Measurements from ENCODE around the gene AHSG.

The AHSG gene

DNA sequence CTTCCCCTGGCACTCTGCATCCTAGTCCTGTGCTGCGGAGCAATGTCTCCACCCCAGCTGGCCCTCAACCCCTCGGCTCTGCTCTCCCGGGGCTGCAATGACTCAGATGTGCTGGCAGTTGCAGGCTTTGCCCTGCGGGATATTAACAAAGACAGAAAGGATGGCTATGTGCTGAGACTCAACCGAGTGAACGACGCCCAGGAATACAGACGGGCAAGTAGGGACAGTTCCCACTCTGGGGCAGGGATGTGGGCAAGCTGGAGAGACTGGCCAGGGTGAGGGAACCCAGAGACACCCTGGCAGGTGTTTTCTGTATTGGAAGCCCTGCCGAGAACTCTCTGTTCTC is 27.6 kb downstream of the AHSG start:
- peak; percentile 57 for DNase-seq (ENCODE audit: low spot score)

DNA sequence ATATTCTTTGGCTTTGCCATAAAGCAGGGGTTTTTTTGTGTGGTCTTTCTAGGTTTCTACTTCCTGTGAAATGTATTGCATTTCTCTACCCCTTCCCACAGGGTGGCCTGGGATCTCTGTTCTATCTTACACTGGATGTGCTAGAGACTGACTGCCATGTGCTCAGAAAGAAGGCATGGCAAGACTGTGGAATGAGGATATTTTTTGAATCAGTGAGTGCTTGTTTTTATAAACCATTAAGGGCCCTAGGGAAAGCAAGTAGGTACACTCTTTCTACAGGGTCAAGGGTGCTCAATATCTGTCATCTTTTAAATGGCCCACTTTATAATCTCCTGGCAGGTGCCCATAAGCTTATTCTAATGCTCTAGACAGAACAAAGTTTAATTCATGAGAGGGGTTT is 28.1 kb downstream of the AHSG start:
- DNase-seq (ENCODE audit: low spot score), result no peak

DNA sequence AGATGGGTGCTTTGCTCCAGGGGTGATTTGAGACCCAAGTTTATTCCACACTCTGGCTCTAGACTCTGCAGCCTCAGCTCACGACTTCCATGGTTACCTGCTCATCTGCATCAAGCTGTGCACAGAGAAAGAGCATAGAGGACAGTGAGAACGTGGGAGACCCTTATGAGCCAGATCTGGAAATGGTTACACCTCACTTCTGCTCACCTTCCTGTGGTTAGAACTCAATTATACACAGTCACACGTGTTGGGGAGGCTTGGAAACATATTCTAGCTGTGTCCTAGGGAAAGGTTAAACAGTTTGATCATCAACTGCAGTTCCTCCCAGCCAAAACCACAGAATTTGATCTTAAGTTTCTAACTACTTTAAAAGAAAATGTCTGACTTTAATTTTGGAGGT is 29.2 kb downstream of the AHSG start:
- no peak for DNase-seq (ENCODE audit: low spot score)

DNA sequence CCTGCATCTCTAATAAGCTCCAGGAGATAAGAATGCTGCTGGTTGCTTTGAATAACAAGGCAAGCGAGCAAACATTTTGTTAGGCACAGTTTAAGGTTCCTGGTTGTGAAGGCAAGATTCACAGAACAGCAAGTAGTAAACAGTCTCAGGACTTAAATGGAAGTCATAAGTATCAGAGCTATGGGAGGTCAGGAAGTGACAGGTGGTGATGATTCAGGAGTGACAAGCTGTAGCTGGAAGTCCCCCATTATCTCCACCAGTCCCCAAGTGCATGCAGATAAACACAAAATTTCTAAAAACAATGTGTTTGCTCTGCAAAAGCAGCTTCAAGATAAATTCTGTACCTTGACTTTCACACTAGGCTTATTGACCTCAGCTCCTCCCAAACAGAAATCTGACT is 30.6 kb downstream of the AHSG start:
- DNase-seq (ENCODE audit: low spot score), result no peak

DNA sequence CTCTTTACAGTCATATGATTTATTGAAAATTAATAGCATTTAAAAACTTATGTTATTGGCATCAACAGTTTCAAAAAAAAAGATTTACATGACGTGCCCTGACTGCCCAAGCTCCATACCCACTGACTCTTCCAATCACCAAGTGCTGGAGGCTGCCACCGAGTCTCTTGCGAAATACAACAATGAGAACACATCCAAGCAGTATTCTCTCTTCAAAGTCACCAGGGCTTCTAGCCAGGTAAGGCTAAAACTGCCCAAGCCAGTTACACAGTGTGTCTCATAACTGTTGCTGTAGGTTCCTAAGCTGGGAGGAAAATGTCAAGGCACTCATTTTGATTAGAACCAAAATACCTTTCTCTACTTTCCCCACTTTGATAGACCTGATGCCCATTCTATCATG is 31.8 kb downstream of the AHSG start:
- DNase-seq (ENCODE audit: low spot score), result no peak

DNA sequence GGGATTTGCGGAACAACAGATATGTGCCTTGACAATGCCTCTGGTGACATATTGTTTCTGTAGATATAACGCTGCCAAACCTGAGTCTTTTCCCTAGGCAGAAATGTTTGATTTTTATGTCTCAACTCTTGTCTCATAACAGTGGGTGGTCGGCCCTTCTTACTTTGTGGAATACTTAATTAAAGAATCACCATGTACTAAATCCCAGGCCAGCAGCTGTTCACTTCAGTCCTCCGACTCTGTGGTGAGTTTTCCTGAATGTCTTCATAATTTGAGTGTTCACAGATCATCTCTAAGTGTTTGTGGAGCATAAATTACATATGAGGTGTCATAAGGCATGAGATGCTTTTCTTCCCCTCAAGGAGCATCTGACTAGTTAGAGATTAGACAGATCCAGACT is 33.2 kb downstream of the AHSG start:
- DNase-seq (ENCODE audit: low spot score), result no peak

DNA sequence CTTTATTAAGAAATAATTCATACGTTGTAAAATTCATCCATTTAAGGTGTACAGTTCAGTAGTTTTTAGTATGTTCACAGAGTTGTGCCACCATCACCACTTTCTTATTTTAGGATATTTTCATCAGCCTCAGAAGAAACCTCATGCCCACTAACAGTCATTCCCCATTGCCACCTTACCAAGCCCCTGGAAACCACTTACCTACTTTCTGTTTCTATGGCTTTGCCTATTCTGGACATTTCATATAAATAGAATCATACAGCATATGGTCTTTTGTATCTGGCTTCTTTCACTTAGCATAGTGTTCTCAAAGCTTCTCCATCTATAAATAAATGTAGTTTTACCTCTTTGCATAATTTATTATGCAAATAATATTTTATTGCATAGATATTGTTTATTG is 34.0 kb downstream of the AHSG start:
- DNase-seq (ENCODE audit: low spot score), result no peak

DNA sequence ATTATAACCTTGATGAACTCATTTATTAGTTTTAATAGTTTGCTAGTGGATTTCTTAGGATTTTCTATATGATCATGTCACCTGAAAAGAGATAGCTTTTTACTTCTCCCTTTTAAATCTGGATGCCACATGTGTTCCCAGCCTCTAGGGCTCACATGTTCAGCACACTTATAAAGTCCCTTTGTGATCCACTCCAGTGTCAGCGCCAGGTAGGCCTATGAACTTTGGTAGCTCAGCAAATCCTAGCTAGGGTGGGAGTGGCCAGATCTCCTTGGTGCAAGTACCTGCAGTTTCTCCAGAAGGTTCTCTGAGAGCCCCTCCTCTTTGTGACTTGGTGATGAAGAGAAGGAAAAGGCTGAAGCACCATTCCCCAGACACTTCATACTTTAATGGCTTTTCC is 36.0 kb downstream of the AHSG start:
- DNase-seq (ENCODE audit: low spot score), result no peak

DNA sequence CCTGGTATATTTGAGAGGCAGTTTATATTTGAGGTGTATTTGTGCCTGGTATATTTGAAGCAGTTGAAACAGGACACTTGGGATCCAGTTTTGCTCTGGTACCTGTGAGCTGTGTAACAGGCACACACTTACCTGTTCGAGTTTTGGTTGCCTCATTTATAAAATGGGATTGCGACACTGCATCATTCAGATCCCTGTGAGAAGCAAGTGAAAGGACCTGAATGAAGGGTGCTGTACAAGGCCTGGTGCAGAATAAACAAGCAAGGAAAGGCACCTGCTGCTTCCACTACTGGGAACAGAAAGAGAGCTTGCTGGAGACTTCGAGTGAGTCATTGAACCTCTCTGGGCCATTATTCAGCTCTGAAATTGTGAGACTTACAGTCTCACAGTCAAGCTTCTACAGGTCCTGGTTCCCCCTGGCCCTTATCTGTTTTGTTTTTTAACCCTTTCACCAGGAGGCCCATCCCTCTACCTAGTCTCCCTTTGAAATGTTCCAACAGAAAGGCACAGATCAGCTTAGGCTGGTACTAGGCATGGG is 38.9 kb downstream of the AHSG start:
- no peak for DNase-seq (ENCODE audit: low spot score)

DNA sequence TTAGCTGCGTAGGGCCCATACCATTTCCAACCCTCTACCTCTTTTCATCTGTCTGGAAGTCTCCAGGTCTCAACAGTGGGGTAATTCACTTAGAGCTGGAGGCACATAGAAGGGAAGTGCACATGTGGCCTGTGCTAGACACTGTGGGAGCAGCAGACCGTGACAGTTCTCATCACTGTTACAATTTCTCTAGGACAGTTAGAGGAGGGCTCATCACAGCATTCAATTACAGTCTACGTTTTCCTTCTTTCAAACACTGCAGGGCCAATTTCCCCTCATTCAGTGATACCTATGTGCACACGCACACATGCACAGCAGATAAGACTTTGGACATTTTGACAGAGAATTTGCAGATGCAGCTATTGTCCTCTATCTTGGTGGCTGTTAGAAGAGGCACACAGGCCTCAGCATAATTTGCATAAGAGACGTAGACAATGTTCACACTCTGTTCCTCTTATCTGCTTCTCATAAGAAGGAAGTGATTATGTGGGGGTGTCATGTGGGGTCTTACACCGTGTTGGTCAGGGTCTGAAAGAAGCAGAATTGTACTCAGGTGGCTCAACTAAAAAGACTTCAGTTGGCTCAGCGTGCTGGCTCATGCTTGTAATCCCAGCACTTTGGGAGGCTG is 40.3 kb downstream of the AHSG start:
- no peak for DNase-seq (ENCODE audit: low spot score)

DNA sequence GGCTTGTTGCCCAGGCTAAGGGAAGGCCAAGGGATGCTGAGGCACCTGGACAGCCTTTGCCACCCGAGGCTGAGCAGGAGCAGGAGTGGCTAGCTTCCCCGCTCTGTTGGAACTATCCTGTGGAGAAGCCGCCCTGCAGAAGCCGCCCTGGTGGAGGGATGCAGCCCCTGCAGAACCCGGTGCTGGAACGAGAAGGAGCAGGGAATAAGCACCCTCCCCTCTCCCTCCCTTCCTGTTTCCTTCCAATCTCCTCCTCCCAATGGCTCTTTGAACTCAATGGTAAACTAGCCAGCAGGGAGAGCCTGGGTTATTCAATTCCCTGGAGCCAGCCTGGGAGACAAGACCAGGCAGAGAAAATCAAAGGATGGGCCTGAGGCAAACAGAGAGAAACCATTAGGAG is 41.1 kb downstream of the AHSG start:
- DNase-seq (ENCODE audit: low spot score), result no peak

DNA sequence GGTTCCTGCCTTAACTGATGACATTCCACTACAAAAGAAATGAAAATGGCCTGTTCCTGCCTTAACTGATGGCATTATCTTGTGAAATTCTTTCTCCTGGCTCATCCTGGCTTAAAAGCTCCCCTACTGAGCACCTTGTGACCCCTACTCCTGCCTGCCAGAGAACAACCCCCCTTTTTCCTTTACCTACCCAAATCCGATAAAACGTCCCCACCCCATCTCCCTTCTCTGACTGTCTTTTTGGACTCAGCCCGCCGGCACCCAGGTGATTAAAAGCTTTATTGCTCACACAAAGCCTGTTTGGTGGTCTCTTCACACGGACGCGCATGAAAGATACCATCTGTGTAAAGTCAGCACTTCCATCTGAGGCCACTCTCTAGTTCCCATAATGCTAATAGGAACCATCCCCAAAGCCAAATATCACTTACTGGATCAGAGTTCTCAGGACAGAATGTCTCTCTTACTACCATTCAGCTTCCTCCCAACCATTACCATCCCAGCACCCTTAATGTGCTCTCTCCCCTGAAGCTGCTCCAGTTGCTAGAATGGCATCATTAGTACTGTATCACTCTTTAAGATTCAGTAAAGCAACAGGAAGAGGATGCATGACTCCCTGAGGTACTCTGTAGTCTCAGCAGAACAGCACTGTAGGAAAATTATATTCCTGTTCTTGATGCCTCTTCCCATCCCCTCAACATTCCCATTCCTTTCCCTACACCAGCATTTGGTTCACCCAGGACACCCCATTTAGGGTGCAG is 50.7 kb downstream of the AHSG start:
- DNase-seq (ENCODE audit: low spot score), result no peak

DNA sequence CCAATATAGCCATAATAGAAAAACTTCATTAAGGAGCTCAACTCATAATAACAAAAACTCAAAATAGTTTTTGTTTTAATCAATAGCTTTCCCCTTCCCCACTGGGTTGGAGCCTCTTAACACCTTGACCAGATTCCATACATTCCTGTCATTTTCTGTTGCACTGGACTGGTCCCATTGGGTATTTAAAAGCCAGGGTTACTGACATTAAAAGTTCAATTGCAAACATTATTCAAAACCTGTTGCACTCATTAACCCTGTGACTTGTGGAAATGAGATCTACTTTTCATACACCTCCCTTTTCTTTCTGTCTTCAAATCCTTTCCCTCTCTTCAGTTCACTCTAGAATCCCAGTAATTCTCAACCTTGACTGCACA is 51.2 kb downstream of the AHSG start:
- no peak for DNase-seq (ENCODE audit: low spot score)

DNA sequence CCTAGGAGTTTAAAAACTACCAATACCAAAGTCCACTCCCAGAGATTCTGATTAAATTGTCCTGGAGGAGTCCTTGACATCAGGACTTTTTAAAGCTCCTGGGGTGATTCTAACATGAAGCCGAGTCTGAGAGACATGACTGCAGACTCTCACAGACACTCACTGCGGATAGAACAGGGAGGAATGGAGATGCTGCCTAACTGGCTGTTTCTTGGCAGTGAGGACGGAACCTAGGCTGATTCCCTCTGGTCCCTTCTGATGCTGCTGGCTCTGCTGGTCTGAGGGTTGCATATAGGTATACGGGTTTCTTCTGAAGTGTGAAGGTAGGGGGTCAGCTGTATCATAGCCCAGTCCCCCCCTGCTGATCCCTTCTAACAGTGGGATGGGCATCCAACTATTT is 51.6 kb downstream of the AHSG start:
- no peak for DNase-seq (ENCODE audit: low spot score)

DNA sequence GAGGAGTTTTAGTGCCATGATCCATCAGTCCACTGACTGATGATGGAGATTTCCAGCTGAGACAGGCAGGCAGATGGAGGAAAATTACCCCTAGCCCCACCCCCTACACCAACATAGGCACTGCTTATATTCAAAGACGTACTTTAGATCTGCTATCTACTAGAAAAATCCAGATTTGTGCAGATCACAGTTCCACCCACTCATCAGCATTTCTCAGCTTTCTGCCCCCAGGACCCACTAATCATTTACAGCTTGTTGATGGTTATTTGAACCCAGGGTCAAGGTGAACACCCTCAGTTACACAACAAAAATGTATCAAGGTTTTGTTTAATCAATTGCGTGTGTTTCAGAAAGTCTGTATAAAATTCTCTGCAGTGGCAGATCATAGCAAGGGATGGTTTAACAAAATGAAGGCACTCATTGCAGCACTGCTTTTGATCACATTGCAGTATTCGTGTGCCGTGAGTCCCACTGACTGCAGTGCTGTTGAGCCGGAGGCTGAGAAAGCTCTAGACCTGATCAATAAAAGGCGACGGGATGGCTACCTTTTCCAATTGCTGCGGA is 52.8 kb downstream of the AHSG start, which contains the start of gene HRG:
TSS of gene HRG (plus strand) at position 390 of the 564 bp plus-strand sequence. CDS start at position 408, 18 bp downstream.
- no peak for DNase-seq (ENCODE audit: low spot score)

DNA sequence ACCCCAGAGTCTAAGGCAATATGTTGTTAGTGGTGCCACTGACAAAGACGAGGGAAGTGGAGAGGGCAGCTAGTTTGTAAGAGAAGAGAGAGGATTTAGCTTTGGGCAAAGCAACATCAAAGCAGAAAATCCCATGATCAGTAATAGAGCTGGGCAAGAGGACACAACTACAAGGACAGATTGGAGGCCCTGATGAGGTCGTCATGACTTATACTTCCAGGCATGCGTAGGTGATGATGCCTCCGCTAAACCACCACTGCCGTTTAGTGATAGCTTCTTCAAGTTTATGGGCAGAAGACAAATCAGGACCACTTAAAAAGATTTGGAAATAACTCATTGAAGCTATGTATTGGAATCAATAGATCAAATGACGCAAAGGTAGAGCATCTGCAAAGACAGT is 55.6 kb downstream of the AHSG start:
- DNase-seq (ENCODE audit: low spot score), result no peak

DNA sequence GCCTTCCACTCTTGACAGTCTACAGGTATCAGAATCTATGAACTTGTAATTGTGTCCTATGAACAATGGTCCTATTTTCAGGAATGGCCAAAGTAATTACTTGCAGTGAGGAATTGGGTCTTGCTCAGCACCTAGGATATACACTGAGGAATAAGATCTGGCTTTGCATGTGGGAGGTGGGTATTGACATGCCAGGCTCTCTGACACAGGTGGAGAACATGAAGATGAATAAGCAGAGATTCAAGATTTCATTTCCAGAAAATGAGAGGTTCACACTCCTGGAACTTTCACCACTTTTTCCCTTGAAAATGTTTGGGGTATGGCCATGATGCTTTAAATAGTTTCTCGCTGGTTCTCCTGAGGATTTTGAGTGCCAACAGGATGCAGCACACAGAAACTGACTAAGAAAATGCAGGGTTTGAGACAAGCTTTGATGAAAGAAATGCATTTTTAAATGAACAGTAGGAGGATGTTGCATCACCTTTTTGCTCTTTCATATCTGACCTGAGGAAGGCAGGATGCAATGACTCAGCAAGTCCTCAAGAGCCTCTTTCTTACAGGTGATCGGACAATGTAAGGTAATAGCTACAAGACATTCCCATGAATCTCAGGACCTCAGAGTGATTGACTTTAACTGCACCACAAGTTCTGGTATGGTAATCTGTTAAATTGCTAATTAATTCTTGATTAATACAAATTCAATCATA is 56.7 kb downstream of the AHSG start:
- no peak for DNase-seq (ENCODE audit: low spot score)

DNA sequence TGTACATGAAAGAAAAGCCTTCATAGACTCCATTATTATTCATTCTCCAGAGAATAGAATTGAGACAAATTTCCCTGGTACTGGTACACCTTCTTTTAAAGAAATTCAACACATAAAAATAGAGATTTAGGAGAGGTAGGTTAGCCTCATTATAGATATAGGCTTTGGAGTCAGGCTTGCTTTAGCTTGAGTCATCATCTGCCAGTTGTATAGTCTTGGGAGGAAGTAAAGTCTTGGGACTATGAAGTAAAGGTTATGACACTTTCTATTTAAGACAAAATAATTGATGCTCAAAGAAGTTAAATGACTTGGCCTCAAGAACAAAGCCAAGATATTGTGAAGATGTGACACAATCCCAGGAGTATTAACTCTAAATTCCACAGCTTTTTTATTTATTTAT is 57.3 kb downstream of the AHSG start:
- DNase-seq (ENCODE audit: low spot score), result no peak
